ENCODE results near the gene WNT8A.

The WNT8A gene

DNA sequence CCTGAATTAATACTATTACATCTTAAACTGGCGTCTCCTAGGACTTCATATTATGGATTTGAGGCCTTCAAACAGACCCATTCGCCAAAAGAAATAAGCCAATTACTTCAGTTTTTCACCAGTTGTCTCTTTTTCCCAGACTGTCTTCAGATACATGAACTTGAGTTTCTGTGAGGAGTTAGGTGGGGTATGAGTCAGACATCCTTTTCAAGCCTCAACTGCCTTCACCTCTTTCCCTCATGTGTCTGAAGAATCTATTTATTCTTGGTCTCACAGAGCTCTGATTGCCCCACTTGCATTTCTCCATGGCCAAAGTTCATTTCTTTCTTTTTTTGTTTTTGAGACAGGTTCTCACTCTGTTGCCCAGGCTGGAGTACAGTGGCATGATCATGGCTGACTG is 12.5 kb downstream of the WNT8A start:
- H3K27ac ChIP-seq: no peak overlapping the region

DNA sequence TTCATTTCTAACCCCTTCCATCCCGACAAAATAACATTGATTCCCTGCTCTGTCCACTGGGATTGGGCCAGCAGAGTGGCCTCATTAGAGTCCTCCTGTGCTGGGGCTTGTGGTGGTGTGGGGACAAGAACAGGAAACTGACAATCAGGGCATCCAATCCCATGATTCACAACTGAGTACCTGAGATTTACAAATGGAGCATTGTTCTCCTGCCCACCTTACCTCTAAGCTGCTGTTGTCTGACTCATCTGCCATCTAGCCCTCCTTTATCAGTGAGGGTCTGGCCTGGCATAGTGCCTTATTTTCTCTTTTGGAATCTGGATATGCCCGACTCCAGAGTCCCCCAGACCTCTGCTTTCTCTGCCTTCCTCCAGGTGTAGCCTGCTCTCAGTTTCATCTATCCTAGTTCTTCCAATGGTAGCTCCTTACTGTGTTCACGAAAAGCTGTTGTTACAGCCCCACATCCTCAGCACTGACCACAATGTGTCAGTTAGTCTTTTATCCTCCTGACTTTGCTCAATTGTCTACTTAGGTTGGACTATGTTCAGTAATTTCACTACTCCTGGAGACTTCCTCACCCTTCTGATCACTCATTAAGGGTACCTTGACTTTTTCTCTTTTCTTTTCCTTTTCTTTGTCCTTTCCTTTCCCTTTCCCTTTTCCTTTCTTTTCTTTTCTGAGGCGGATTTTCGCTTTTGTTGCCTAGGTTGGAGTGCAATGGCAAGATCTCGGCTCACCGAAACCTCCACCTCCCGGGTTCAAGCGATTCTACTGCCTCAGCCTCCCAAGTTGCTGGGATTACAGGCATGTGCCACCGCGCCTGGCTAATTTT is 13.4 kb downstream of the WNT8A start:
- no peak overlapping the region for H3K27ac ChIP-seq
- TF ChIP-seq, protein P1, sequence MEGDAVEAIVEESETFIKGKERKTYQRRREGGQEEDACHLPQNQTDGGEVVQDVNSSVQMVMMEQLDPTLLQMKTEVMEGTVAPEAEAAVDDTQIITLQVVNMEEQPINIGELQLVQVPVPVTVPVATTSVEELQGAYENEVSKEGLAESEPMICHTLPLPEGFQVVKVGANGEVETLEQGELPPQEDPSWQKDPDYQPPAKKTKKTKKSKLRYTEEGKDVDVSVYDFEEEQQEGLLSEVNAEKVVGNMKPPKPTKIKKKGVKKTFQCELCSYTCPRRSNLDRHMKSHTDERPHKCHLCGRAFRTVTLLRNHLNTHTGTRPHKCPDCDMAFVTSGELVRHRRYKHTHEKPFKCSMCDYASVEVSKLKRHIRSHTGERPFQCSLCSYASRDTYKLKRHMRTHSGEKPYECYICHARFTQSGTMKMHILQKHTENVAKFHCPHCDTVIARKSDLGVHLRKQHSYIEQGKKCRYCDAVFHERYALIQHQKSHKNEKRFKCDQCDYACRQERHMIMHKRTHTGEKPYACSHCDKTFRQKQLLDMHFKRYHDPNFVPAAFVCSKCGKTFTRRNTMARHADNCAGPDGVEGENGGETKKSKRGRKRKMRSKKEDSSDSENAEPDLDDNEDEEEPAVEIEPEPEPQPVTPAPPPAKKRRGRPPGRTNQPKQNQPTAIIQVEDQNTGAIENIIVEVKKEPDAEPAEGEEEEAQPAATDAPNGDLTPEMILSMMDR (conservative IDR thresholded peaks at IDR 0.05): no peak

More for the DNA sequence above, 12.5 kb downstream of the WNT8A start:
- TF ChIP-seq, protein P1 (conservative IDR thresholded peaks at IDR 0.05): no peak

DNA sequence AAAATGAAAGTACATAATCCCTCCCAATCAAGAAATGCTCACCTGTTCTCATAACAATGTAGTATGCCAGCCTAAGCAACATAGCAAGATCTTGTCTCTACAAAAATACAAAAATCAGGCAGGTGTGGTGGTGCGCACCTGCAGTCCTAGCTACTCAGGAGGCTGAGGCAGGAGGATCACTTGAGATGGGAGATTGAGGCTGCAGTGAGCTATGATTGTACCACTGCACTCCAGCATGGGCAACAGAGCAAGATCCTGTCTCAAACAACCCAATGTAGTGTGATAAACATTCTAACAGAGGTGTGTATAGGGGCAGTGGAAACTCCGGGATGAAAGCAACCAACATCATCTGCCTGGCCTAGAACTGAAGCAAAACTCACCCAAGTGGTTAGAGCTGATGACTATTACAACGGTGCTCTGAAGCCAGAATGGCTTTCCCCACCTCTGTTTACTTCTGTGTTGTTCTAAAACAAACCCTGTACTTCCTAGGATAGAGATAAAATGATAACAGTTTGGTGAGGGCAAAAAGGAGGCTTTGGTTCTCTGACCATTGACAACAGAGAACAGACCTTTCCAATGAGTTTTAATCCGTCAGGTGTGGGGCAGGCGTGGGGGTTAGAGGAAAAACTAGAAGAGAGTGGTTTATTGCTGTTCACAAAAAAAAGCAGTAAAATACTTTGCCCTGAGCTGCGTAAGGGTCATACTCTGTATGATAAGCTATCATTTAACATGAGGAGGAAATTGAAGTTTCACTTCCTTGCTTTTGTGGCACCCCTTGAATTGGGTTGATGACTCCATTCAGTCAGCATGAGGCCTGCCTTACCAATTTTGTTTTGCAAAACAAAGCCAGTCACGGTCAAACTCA is 18.9 kb downstream of the WNT8A start:
- no peak overlapping the region for H3K27ac ChIP-seq
- TF ChIP-seq, protein P1 (conservative IDR thresholded peaks at IDR 0.05): no peak

DNA sequence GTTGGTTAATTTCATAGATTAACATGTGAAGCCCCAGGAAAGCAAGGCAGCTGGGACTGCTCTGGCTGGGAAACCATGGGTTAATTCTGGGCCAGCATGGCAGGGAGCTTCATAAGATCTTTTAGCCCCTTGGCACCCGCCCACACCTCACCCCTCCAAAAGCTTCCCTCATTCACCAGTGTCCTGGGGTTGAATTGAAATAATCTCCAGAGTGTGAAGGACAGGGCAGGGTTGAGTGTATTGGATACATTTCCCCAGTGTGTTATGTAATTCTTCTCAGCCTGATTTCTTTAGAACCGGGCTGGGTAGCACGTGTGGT is 19.4 kb downstream of the WNT8A start:
- no peak overlapping the region for H3K27ac ChIP-seq
- TF ChIP-seq, protein P1 (conservative IDR thresholded peaks at IDR 0.05): no peak

DNA sequence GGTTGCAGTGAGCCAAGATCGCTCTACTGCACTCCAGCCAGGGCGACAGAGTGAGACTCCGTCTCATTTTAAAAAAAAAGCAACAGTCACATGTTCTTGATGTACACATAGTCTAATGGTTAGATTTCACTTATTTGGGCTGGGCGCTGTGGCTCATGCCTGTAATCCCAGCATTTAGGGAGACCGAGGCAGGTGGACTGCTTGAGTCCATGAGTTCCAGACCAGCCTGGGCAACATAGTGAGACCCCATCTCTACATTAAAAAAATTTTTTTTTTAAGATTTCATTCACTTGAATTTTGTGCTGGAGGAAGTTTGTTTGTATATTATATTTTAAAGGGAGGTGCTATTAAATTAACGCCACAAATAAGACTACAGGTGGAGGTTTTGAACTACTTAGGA is 21.9 kb downstream of the WNT8A start:
- TF ChIP-seq, protein P1 (conservative IDR thresholded peaks at IDR 0.05): no peak
- no peak overlapping the region for H3K27ac ChIP-seq

DNA sequence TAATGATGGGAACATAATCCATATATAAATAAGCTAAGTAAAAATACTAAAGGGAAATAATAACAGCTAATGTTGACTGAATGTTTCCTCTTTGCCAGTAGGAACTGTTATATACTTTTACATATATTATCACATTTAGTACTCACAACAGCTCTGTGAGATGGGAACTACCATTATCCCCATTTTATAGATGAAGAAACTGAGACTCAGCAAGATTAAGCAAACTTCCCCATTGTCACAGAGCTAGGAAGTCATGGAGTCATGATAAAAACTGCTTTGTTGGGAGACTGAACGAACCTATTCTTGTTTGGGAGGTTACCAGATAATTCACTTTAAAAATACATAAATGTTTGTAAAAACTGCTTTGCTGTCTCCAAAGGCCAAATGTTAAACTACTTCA is 23.4 kb downstream of the WNT8A start:
- TF ChIP-seq, protein P1 (conservative IDR thresholded peaks at IDR 0.05): no peak

DNA sequence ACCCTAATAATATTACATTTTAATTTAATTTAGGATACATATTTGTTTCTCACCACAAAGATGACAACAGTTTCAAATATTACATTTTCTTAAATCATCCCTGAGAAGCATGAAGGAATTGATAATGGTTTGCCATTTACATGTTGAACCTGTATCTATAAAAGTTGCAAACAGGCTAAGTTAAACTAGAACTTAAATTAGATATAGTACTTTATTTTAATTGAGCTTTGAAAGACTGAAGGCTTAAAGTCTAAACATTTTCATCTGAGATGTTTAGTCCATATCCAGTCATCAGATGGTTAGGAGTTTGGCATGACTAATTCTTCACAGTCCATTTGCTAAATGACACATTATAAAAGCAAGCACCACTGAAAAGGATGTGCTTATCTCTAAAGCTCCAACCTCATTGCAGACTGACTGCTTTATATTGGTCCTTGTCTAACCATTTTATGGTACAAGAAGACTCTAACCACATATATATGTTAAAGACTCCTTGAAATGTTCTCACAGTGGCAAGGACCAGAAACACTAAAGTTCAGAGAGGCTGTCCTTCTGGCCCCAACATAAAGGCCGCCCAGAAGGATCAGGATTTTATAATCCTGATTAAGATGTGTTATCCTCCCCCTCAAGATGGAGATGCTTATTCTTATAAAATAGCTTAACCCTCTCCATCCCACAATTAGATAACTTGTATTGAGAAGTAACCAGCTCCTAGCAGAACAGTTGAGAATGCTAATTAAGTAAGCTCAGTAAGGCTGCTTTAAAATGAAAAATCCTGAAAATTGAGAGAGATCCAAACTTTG is 25.8 kb downstream of the WNT8A start:
- TF ChIP-seq, protein P1 (conservative IDR thresholded peaks at IDR 0.05): no peak

More for the DNA sequence above, 23.4 kb downstream of the WNT8A start:
- H3K27ac ChIP-seq: no peak overlapping the region

More for the DNA sequence above, 25.8 kb downstream of the WNT8A start:
- H3K27ac ChIP-seq: no peak overlapping the region
